Measurements from ENCODE around the gene SLC38A4.
"Not testable (repeated sequence)": the region's sequence is repeated elsewhere in the genome, so short reads cannot be mapped to it uniquely, and the experiment has no call there.

SLC38A4 gene

DNA sequence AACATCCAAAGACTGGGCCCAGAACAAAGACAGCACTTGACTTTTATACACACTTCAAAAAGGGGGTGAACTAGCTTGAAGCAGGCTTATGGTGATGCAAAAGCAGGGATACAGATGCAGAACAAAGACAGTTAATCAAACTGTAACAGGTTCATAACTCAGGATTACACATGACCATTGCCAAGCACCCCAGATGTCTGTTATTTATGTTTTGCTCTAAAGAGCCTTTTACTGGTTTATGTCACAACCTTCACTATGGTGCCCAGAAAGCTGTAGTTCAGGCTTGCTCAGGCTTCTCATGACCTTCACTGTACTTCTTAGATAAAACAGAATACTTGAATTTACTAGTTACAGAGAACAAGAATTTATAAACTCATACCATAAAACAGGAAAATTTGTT is 31.7 kb upstream of the SLC38A4 start:
- H3K4me3 ChIP-seq (replicated peaks; ENCODE audit: low read depth, low read length): no peak overlapping the region
- DNase-seq (ENCODE audit: extremely low read depth, low read depth): no peak
- TF ChIP-seq, protein P1, sequence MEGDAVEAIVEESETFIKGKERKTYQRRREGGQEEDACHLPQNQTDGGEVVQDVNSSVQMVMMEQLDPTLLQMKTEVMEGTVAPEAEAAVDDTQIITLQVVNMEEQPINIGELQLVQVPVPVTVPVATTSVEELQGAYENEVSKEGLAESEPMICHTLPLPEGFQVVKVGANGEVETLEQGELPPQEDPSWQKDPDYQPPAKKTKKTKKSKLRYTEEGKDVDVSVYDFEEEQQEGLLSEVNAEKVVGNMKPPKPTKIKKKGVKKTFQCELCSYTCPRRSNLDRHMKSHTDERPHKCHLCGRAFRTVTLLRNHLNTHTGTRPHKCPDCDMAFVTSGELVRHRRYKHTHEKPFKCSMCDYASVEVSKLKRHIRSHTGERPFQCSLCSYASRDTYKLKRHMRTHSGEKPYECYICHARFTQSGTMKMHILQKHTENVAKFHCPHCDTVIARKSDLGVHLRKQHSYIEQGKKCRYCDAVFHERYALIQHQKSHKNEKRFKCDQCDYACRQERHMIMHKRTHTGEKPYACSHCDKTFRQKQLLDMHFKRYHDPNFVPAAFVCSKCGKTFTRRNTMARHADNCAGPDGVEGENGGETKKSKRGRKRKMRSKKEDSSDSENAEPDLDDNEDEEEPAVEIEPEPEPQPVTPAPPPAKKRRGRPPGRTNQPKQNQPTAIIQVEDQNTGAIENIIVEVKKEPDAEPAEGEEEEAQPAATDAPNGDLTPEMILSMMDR (IDR thresholded peaks at IDR 0.05; ENCODE audit: low read depth, low read length, missing control alignments): no peak

DNA sequence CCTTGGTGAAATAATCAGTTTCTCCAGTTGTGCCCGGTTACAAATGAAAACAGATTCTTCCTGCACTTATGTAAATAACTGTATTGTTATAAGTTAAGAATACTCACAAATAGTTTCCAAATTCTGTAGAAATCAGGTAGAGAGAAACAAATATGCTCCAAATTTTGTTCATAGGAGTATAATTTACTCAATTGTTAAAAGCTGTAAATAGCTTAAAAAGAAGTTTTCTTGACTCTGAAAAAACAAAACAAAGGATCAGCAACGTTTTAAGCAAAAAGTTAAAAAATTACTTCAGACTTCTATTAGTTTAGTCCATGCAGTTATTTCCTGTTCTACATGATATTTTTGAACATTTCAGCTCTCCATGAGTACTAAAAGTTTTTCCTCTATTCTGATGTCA is 30.0 kb upstream of the SLC38A4 start:
- H3K4me3 ChIP-seq (replicated peaks; ENCODE audit: low read depth, low read length): no peak overlapping the region
- no peak for DNase-seq (ENCODE audit: extremely low read depth, low read depth)
- TF ChIP-seq, protein P1 (IDR thresholded peaks at IDR 0.05; ENCODE audit: low read depth, low read length, missing control alignments): no peak

DNA sequence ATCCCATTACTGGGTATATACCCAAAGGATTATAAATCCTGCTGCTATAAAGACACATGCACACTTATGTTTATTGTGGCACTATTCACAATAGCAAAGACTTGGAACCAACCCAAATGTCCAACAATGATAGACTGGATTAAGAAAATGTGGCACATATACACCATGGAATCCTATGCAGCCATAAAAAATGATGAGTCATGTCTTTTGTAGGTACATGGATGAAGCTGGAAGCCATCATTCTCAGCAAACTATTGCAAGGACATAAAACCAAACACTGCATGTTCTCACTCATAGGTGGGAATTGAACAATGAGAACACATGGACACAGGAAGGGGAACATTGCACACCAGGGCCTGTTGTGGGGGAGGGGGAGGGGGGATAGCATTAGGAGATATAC is 28.4 kb upstream of the SLC38A4 start:
- not testable (repeated sequence) for DNase-seq (ENCODE audit: extremely low read depth, low read depth); H3K4me3 ChIP-seq (replicated peaks; ENCODE audit: low read depth, low read length)

- DNase-seq (ENCODE audit: extremely low read depth, low read depth); H3K4me3 ChIP-seq (replicated peaks; ENCODE audit: low read depth, low read length): not testable (repeated sequence)
Measured at GRCh38 chr12:46848792-46849191, 23.0 kb upstream of the SLC38A4 start.

GRCh38 chr12:46847001-46847400 is 21.2 kb upstream of the SLC38A4 start:
- H3K4me3 ChIP-seq (replicated peaks; ENCODE audit: low read depth, low read length): no peak overlapping the region
- no peak for DNase-seq (ENCODE audit: extremely low read depth, low read depth)
- TF ChIP-seq, protein P1 (IDR thresholded peaks at IDR 0.05; ENCODE audit: low read depth, low read length, missing control alignments): no peak

- TF ChIP-seq, protein P1 (IDR thresholded peaks at IDR 0.05; ENCODE audit: low read depth, low read length, missing control alignments): no peak
- no peak for DNase-seq (ENCODE audit: extremely low read depth, low read depth)
- no peak overlapping the region for H3K4me3 ChIP-seq (replicated peaks; ENCODE audit: low read depth, low read length)
Measured at GRCh38 chr12:46843811-46844210, 18.0 kb upstream of the SLC38A4 start.

- H3K4me3 ChIP-seq (replicated peaks; ENCODE audit: low read depth, low read length): no peak overlapping the region
- TF ChIP-seq, protein P1 (IDR thresholded peaks at IDR 0.05; ENCODE audit: low read depth, low read length, missing control alignments): no peak
- DNase-seq (ENCODE audit: extremely low read depth, low read depth): no peak
Measured at GRCh38 chr12:46841891-46842290, 16.1 kb upstream of the SLC38A4 start.

GRCh38 chr12:46839964-46840363 is 14.2 kb upstream of the SLC38A4 start:
- H3K4me3 ChIP-seq (replicated peaks; ENCODE audit: low read depth, low read length): no peak overlapping the region
- no peak for DNase-seq (ENCODE audit: extremely low read depth, low read depth)
- TF ChIP-seq, protein P1 (IDR thresholded peaks at IDR 0.05; ENCODE audit: low read depth, low read length, missing control alignments): no peak

Measured in HFF-Myc (cell line).